ENCODE results near the gene EPB41L1. TPM values are rescaled to one million over a fixed set of nuclear protein-coding genes. Genes with fewer than 3 reads are reported as not detected.

Gene EPB41L1
- total RNA-seq, 1 experiment from 2014 or later, result 42.1 TPM

DNA sequence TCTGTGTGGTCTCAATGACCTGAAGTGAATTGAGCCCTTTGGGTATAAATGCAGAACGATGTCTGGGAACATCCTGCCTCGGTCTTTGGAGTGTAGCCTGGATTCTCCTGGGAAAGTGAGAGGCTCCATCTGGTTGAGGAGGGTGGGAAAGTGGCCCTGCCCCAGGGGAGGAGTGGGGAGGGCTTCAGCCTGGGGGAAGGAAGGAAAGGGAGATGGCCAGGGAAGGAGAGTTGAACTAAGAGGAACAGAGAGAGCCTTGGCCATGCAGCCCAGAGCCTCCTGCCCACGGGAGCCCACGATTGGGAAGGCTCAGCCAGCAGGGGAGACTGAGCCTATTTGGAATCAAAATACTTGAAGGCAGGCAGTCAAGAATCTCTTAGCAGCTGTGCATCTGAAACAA is 2.3 kb upstream of the EPB41L1 start (continued):
- no peak for TF ChIP-seq CTCF (IDR thresholded peaks at IDR 0.05 in 2 of 3, conservative IDR thresholded peaks at IDR 0.05 in 1 of 3; ENCODE audit: borderline replicate concordance in 1 of 3, insufficient read depth in 1 of 3, low read depth in 2 of 3, low read length in 2 of 3)

DNA sequence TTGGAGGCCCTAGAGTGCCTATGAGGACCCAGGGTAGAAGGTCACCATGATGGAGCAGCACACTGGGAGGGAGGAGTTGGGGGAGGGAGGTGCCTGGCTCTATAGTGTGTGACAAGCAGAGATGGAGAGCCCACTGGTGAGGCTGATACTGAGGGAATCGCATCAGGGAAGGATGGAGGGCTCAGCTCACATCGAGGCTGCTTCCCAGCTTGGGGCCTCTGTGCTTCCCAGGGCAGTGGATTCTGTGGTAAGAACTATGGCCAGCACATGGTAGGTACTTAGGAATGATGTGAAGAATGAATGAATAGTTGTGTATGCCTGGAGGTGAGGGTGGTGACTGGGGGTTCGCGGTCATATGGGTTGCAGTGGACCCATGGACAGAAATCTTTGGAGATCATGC is 1.3 kb upstream of the EPB41L1 start:
- Histone ChIP-seq H3K27me3 (ENCODE audit: insufficient read depth, low read length) (no peaks in the 10 kb centered on the region), H3K9ac (ENCODE audit: low read length) (no peak overlapping the region), H3K9me2 (ENCODE audit: insufficient read depth) (no peaks in the 10 kb centered on the region), H3K79me2 (ENCODE audit: insufficient read depth, low read length) (no peaks in the 10 kb centered on the region), H3K9me3 (ENCODE audit: control insufficient read depth in 1 of 2, insufficient read depth in 1 of 2, low read depth in 1 of 2, low read length in 2 of 2) (no peaks in the 10 kb centered on the region), H4K20me1 (ENCODE audit: insufficient read depth) (no peaks in the 10 kb centered on the region), H3K4me2 (ENCODE audit: low read length) (no peak overlapping the region), H3K4me3 (replicated peaks in 1 of 2; ENCODE audit: low read depth in 1 of 2, low read length in 2 of 2) (no peak overlapping the region), H3K27ac (ENCODE audit: low read depth, low read length) (no peak overlapping the region), H3K36me3 (ENCODE audit: control insufficient read depth in 1 of 2, insufficient read depth in 2 of 2, low read length in 2 of 2) (no peaks in the 10 kb centered on the region), H2AFZ (ENCODE audit: low read depth, low read length, poor library complexity, severe bottlenecking) (no peak overlapping the region), H3K4me1 (ENCODE audit: control insufficient read depth in 1 of 2, insufficient read depth in 2 of 2, low read length in 2 of 2) (peaks cover 14 to 27% of the 10 kb centered on the region in 2 experiments)
- ATAC-seq, result no peak
- CTCF ChIA-PET, result interaction anchor here (1.3 kb wide), 1 partner anchor 158 kb away, joined by 3 read pairs; no protein-coding TSS in a partner anchor
- no peak for DNase-seq (ENCODE audit: low read depth, low spot score)
- POLR2A ChIA-PET, result no interaction called here
- RAD21 ChIA-PET (ENCODE audit: low non-redundant PET in 1 of 2, low total read pairs in 2 of 2, uncharacterized antibody in 2 of 2, unreplicated experiment in 2 of 2), result no interaction called here
- TF ChIP-seq, protein P1, sequence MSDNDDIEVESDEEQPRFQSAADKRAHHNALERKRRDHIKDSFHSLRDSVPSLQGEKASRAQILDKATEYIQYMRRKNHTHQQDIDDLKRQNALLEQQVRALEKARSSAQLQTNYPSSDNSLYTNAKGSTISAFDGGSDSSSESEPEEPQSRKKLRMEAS (IDR thresholded peaks at IDR 0.05), result no peak
- TF ChIP-seq POLR2AphosphoS5 (IDR thresholded peaks at IDR 0.05; ENCODE audit: low read depth, low read length) (no peak), ELF1 (IDR thresholded peaks at IDR 0.05; ENCODE audit: borderline replicate concordance, low read depth) (no peak), EGR1 (IDR thresholded peaks at IDR 0.05; ENCODE audit: low read depth) (no peak), SRF (IDR thresholded peaks at IDR 0.05; ENCODE audit: low read depth) (no peak), YY1 (IDR thresholded peaks at IDR 0.05; ENCODE audit: extremely low read depth, insufficient replicate concordance, low read depth, low read length) (no peak), JUND (IDR thresholded peaks at IDR 0.05) (no peak)
- TF ChIP-seq, protein P2, sequence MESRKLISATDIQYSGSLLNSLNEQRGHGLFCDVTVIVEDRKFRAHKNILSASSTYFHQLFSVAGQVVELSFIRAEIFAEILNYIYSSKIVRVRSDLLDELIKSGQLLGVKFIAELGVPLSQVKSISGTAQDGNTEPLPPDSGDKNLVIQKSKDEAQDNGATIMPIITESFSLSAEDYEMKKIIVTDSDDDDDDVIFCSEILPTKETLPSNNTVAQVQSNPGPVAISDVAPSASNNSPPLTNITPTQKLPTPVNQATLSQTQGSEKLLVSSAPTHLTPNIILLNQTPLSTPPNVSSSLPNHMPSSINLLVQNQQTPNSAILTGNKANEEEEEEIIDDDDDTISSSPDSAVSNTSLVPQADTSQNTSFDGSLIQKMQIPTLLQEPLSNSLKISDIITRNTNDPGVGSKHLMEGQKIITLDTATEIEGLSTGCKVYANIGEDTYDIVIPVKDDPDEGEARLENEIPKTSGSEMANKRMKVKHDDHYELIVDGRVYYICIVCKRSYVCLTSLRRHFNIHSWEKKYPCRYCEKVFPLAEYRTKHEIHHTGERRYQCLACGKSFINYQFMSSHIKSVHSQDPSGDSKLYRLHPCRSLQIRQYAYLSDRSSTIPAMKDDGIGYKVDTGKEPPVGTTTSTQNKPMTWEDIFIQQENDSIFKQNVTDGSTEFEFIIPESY (IDR thresholded peaks at IDR 0.05; ENCODE audit: extremely low read depth, insufficient replicate concordance, low read length), result no peak
- TF ChIP-seq, protein P3, sequence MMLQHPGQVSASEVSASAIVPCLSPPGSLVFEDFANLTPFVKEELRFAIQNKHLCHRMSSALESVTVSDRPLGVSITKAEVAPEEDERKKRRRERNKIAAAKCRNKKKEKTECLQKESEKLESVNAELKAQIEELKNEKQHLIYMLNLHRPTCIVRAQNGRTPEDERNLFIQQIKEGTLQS (IDR thresholded peaks at IDR 0.05), result no peak
- no TSS peak for BruUV-seq (replicated peaks)
- intact Hi-C loops (cut with micrococcal nuclease), result no loop called here
